OCI-LY7 (cell line): ENCODE data around the gene F7. TPM values are rescaled to one million over a fixed set of nuclear protein-coding genes. Genes with fewer than 3 reads are reported as not detected.

Source experiments
- BruUV-seq: library from RNA; stranded (reverse); fragments of 400-500 nt; replicated peaks from 2 replicates; lab custom pipeline; 2021; lab: Mats Ljungman, UMichigan
- CTCF ChIA-PET: fragments of 300-600 bp; sonication (Branson Sonifier 250); formaldehyde crosslinking; loops from one replicate; lab custom pipeline; 2022; ENCODE audit warnings: antibody characterized with exemption; ENCODE audit not compliant: unreplicated experiment; lab: Charles Lee
- POLR2A ChIA-PET: fragments of 300-600 bp; sonication (Branson Sonifier 250); formaldehyde crosslinking; loops from one replicate; lab custom pipeline; 2022; ENCODE audit warnings: antibody characterized with exemption; lab: Charles Lee
- DNase-seq: peaks from one replicate; pipeline ENCODE4 v3.0.0-alpha.2; 2015; ENCODE audit warnings: low spot score
- H2AFZ ChIP-seq: fragments of 200-600 bp; sonication (generic), shearing (Covaris generic); 2 replicates; pipeline ENCODE4 v1.6.1; 2014; ENCODE audit warnings: mild to moderate bottlenecking, antibody characterized with exemption, low read length, moderate library complexity
- H3K27ac ChIP-seq: fragments of 200-600 bp; sonication (generic); 2 replicates; pipeline ENCODE4 v1.5.1; 2014; ENCODE audit warnings: mixed run types, low read depth, mild to moderate bottlenecking, moderate library complexity, low read length, inconsistent platforms; ENCODE audit not compliant: poor library complexity, severe bottlenecking
- H3K36me3 ChIP-seq: fragments of 200-600 bp; sonication (generic); 2 replicates; pipeline ENCODE4 v1.6.1; 2014; ENCODE audit warnings: mild to moderate bottlenecking, antibody characterized with exemption, low read length, moderate library complexity, mixed read lengths; ENCODE audit not compliant: insufficient read depth
- H3K4me1 ChIP-seq: fragments of 200-600 bp; sonication (generic); 2 replicates; pipeline ENCODE4 v1.5.1; 2014; ENCODE audit warnings: mild to moderate bottlenecking, low read length; ENCODE audit not compliant: insufficient read depth, poor library complexity, severe bottlenecking
- H3K4me2 ChIP-seq: fragments of 200-600 bp; sonication (generic); 2 replicates; pipeline ENCODE4 v1.6.1; 2014; ENCODE audit warnings: mild to moderate bottlenecking, low read length
- H3K4me3 ChIP-seq: fragments of 200-600 bp; sonication (generic); 2 replicates; pipeline ENCODE4 v1.5.1; 2014; ENCODE audit warnings: mild to moderate bottlenecking, low read depth, low read length; ENCODE audit not compliant: poor library complexity, severe bottlenecking
- H3K79me2 ChIP-seq: fragments of 200-600 bp; sonication (generic); 2 replicates; pipeline ENCODE4 v1.6.1; 2016; ENCODE audit warnings: low read depth, mild to moderate bottlenecking, low read length, moderate library complexity, mixed read lengths; ENCODE audit not compliant: insufficient read depth
- H3K9me2 ChIP-seq: fragments of 200-600 bp; sonication (generic); 2 replicates; pipeline ENCODE4 v1.6.1; 2016; ENCODE audit warnings: mild to moderate bottlenecking, low read length, mixed read lengths; ENCODE audit not compliant: insufficient read depth
- H3K9me3 ChIP-seq: fragments of 200-600 bp; sonication (generic); 2 replicates; pipeline ENCODE4 v1.6.1; 2014; ENCODE audit warnings: mild to moderate bottlenecking, mixed run types, low read length, mixed read lengths
- H4K20me1 ChIP-seq: fragments of 200-600 bp; sonication (generic); 2 replicates; pipeline ENCODE4 v1.6.1; 2014; ENCODE audit warnings: mild to moderate bottlenecking, antibody characterized with exemption, low read length, moderate library complexity, mixed read lengths; ENCODE audit not compliant: insufficient read depth
- EZH2phosphoT487 ChIP-seq: fragments of 200-600 bp; sonication (generic); IDR thresholded peaks from 2 replicates; pipeline ENCODE4 v1.6.1; 2018; ENCODE audit warnings: low read depth, borderline replicate concordance, mild to moderate bottlenecking, mixed run types, antibody characterized with exemption, low read length, moderate library complexity, mixed read lengths
- intact Hi-C: fragments of 100-400 bp; cut with micrococcal nuclease; formaldehyde crosslinking; loops from one replicate; pipeline ENCODE4 v1.10.0; 2022; ENCODE audit not compliant: unreplicated experiment
- total RNA-seq, 2 experiments: library from RNA; depleted of rRNA in 1 of 2; stranded (reverse); fragments of >200 nt in 1 of 2; shearing (Covaris generic) in 1 of 2; gene quantifications; 2 replicates each; pipeline ENCODE4 v1.2.3, GENCODE V29; 2014 to 2022
- TF ChIP-seq, protein P1 (sequence below): fragments of 200-600 bp; sonication (generic); conservative IDR thresholded peaks from 2 replicates; pipeline ENCODE4 v1.5.1; 2014; ENCODE audit warnings: mild to moderate bottlenecking, antibody characterized with exemption, low read length, moderate library complexity, mixed read lengths

The F7 gene
- total RNA-seq, 2 experiments from 2014 or later, result not detected

DNA sequence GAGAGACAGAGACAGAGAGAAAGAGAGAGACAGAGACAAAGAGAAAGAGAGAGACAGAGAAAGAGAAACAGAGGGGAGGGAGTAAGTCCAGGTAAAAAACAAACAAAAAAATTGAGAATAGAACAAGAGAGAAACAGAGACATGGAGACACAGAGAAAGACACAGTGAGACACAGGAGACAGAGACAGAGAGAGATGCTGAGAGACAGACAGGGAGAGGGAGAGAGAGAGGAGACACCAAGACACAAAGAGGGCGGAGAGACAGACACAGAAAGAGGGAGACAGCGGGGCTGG lies 47.0 kb downstream of the F7 start:
- Histone ChIP-seq H3K27ac (no peak overlapping the region), H3K4me2 (no peak overlapping the region), H3K79me2 (no peaks in the 10 kb centered on the region), H3K36me3 (no peaks in the 10 kb centered on the region), H4K20me1 (no peaks in the 10 kb centered on the region), H3K4me1 (peaks cover 3% of the 10 kb centered on the region), H3K4me3 (no peak overlapping the region), H3K9me3 (no peaks in the 10 kb centered on the region), H2AFZ (no peak overlapping the region), H3K9me2 (no peaks in the 10 kb centered on the region)
- CTCF ChIA-PET, result no interaction called here
- DNase-seq, result no peak
- POLR2A ChIA-PET, result no interaction called here
- TF ChIP-seq, protein P1, sequence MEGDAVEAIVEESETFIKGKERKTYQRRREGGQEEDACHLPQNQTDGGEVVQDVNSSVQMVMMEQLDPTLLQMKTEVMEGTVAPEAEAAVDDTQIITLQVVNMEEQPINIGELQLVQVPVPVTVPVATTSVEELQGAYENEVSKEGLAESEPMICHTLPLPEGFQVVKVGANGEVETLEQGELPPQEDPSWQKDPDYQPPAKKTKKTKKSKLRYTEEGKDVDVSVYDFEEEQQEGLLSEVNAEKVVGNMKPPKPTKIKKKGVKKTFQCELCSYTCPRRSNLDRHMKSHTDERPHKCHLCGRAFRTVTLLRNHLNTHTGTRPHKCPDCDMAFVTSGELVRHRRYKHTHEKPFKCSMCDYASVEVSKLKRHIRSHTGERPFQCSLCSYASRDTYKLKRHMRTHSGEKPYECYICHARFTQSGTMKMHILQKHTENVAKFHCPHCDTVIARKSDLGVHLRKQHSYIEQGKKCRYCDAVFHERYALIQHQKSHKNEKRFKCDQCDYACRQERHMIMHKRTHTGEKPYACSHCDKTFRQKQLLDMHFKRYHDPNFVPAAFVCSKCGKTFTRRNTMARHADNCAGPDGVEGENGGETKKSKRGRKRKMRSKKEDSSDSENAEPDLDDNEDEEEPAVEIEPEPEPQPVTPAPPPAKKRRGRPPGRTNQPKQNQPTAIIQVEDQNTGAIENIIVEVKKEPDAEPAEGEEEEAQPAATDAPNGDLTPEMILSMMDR, result no peak
- no peak for TF ChIP-seq EZH2phosphoT487
- intact Hi-C loops, result no loop called here
- BruUV-seq, result no TSS peak

DNA sequence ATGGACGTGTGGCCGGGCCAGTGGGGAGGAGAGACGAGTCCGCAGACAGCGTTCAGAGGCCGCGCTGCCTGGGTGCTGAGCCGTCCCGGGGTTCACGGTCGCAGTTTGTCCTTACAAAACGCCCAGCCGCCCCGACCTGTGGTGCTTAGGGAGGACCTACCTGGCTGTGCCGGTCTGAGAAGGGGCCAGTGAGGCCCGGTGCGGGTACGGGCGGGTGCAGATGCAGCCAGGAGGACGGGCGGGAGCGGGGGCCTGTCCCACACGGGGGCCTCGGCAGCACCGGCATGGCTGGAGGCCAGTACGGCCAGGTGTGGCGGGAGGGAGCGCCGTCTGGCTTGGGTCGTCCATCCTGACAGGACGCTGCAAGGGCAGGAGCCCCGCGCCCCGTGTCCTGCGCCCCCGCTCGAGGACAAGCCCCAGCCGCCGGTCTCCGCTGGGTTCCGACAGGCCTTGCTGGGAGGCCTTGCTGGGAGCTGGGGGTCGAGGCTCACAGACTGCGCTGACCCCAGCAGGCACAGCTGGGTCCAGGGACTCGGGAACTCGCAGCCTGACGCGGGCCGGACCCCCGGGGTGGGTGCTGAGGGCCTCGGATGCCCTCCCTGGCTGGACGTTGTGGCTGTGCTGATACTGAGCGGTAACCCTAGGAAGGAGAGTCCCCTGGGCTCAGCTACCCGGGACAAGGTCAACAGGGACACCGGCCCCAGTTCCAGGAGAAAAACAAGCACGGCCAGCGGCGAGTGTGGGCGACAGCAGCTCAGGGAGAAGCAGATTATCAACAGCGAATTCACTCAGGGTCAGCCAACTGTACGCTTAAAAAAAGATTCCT lies 47.6 kb downstream of the F7 start:
- Histone ChIP-seq H3K4me1 (peaks cover 3% of the 10 kb centered on the region), H3K4me3 (peak overlapping the region; percentile 55), H3K9me3 (no peaks in the 10 kb centered on the region), H3K27ac (no peak overlapping the region), H3K9me2 (no peaks in the 10 kb centered on the region), H3K36me3 (no peaks in the 10 kb centered on the region), H4K20me1 (no peaks in the 10 kb centered on the region), H3K79me2 (no peaks in the 10 kb centered on the region), H2AFZ (peak overlapping the region; percentile 78; the same call in 1 of the 2 replicates), H3K4me2 (peak overlapping the region; percentile 82)
- no TSS peak for BruUV-seq
- ChIA-PET CTCF (no interaction called here), POLR2A (interaction anchor here (0.6 kb wide), 2 partner anchors 17 to 180 kb away, joined by 3 read pairs; no protein-coding TSS in a partner anchor)
- intact Hi-C loops, result no loop called here
- TF ChIP-seq, protein P1, result no peak
- peak; percentile 4 for DNase-seq
